HEK293 (cell line): ENCODE results near the gene PTPRN2.

Source experiments
- CTCF ChIA-PET: fragments of 350-600 bp; formaldehyde crosslinking; extraction: SDS; loops from one replicate; lab custom pipeline; 2021; ENCODE audit warnings: antibody characterized with exemption; lab: Yijun Ruan, JAX
- POLR2A ChIA-PET: fragments of 300-600 bp; formaldehyde crosslinking; extraction: SDS; loops from one replicate; lab custom pipeline; 2020; ENCODE audit warnings: antibody characterized with exemption, inconsistent platforms; lab: Yijun Ruan, JAX
- H3K27ac ChIP-seq: fragments of 200-500 bp; sonication (Bioruptor generic); 2 replicates; pipeline ENCODE4 v1.5.1; 2014; ENCODE audit warnings: low read depth, low read length, control low read depth, inconsistent platforms; ENCODE audit errors: extremely low read depth
- H3K36me3 ChIP-seq, 2 experiments: fragments of 200-500 bp in 1 of 2; sonication (Bioruptor generic) in 1 of 2; 1 replicate in 1 of 2; 2 replicates in 1 of 2; pipeline ENCODE4 v1.5.1; 2014 to 2017; ENCODE audit warnings: inconsistent platforms in 2 of 2, low read length in 2 of 2; ENCODE audit not compliant: control insufficient read depth in 2 of 2, insufficient read depth in 1 of 2
- H3K4me1 ChIP-seq: fragments of 200-500 bp; sonication (Bioruptor generic); 2 replicates; pipeline ENCODE4 v1.5.1; 2014; ENCODE audit warnings: mild to moderate bottlenecking, low read length, inconsistent platforms; ENCODE audit not compliant: control insufficient read depth, insufficient read depth
- H3K4me3 ChIP-seq: 2 replicates; pipeline ENCODE4 v1.5.1; 2011; ENCODE audit warnings: low read depth, mild to moderate bottlenecking, control low read depth, low read length, moderate library complexity
- H3K9me3 ChIP-seq: fragments of 200-500 bp; sonication (Bioruptor generic); 2 replicates; pipeline ENCODE4 v1.5.1; 2014; ENCODE audit warnings: low read depth, low read length, inconsistent platforms; ENCODE audit not compliant: control insufficient read depth, insufficient read depth
- KLF16 ChIP-seq: fragments of 450-650 bp; formaldehyde crosslinking; IDR thresholded peaks from 2 replicates; pipeline ENCODE4 v1.5.1; 2017; ENCODE audit warnings: missing biosample characterization, missing genetic modification characterization
- KLF7 ChIP-seq: fragments of 450-650 bp; formaldehyde crosslinking; IDR thresholded peaks from 2 replicates; pipeline ENCODE4 v1.5.1; 2016; ENCODE audit warnings: missing biosample characterization, missing genetic modification characterization, borderline replicate concordance
- MEIS1 ChIP-seq: sonication (generic); formaldehyde crosslinking; IDR thresholded peaks from 2 replicates; pipeline ENCODE4 v1.8.1; 2022; ENCODE audit warnings: missing genetic modification reagents, mild to moderate bottlenecking, borderline replicate concordance
- MZF1 ChIP-seq: fragments of 450-650 bp; formaldehyde crosslinking; IDR thresholded peaks from 2 replicates; pipeline ENCODE4 v1.5.1; 2017; ENCODE audit warnings: missing biosample characterization, missing genetic modification characterization, borderline replicate concordance
- SCRT1 ChIP-seq: fragments of 450-650 bp; formaldehyde crosslinking; IDR thresholded peaks from 2 replicates; pipeline ENCODE4 v1.5.1; 2016; ENCODE audit warnings: missing biosample characterization, missing genetic modification characterization, borderline replicate concordance
- ZBTB7A ChIP-seq: fragments of 450-650 bp; formaldehyde crosslinking; IDR thresholded peaks from 2 replicates; pipeline ENCODE4 v1.5.1; 2016; ENCODE audit warnings: low read depth, missing biosample characterization, missing genetic modification characterization
- ZNF10 ChIP-seq: fragments of 450-650 bp; formaldehyde crosslinking; IDR thresholded peaks from 2 replicates; pipeline ENCODE4 v1.5.1; 2017; ENCODE audit warnings: missing biosample characterization, missing genetic modification characterization
- ZNF112 ChIP-seq: fragments of 450-650 bp; formaldehyde crosslinking; IDR thresholded peaks from 2 replicates; pipeline ENCODE4 v1.5.0; 2017; ENCODE audit warnings: missing biosample characterization, missing genetic modification characterization
- ZNF146 ChIP-seq: fragments of 450-650 bp; formaldehyde crosslinking; IDR thresholded peaks from 2 replicates; pipeline ENCODE4 v1.5.1; 2016; ENCODE audit warnings: missing biosample characterization, missing genetic modification characterization
- ZNF2 ChIP-seq: fragments of 450-650 bp; formaldehyde crosslinking; IDR thresholded peaks from 2 replicates; pipeline ENCODE4 v1.5.1; 2016; ENCODE audit warnings: missing biosample characterization, missing genetic modification characterization
- ZNF211 ChIP-seq: fragments of 450-650 bp; formaldehyde crosslinking; IDR thresholded peaks from 2 replicates; pipeline ENCODE4 v1.5.1; 2016; ENCODE audit warnings: low read depth, missing biosample characterization, missing genetic modification characterization
- ZNF223 ChIP-seq: fragments of 450-650 bp; formaldehyde crosslinking; IDR thresholded peaks from 2 replicates; pipeline ENCODE4 v1.5.1; 2016; ENCODE audit warnings: missing biosample characterization, missing genetic modification characterization
- ZNF239 ChIP-seq: fragments of 450-650 bp; formaldehyde crosslinking; IDR thresholded peaks from 2 replicates; pipeline ENCODE4 v1.5.1; 2016; ENCODE audit warnings: missing biosample characterization, missing genetic modification characterization
- ZNF274 ChIP-seq, 2 experiments: fragments of 200-500 bp in 1 of 2; fragments of 450-650 bp in 1 of 2; sonication (Bioruptor generic) in 1 of 2; formaldehyde crosslinking in 1 of 2; IDR thresholded peaks; 2 replicates each; pipeline versions ENCODE4 v1.5.1 to v1.6.1; 2014 to 2016; ENCODE audit warnings: borderline replicate concordance in 1 of 2, inconsistent platforms in 1 of 2, low read length in 1 of 2, missing biosample characterization in 1 of 2, missing genetic modification characterization in 1 of 2
- ZNF350 ChIP-seq: fragments of 450-650 bp; formaldehyde crosslinking; IDR thresholded peaks from 2 replicates; pipeline ENCODE4 v1.5.0; 2017; ENCODE audit warnings: missing biosample characterization, mild to moderate bottlenecking, missing genetic modification characterization
- ZNF354C ChIP-seq: fragments of 450-650 bp; formaldehyde crosslinking; IDR thresholded peaks from 2 replicates; pipeline ENCODE4 v1.5.1; 2016; ENCODE audit warnings: missing biosample characterization, missing genetic modification characterization, low read depth, borderline replicate concordance
- ZNF423 ChIP-seq: fragments of 450-650 bp; formaldehyde crosslinking; IDR thresholded peaks from 2 replicates; pipeline ENCODE4 v1.5.1; 2016; ENCODE audit warnings: missing biosample characterization, missing genetic modification characterization
- ZNF510 ChIP-seq: fragments of 450-650 bp; formaldehyde crosslinking; IDR thresholded peaks from 2 replicates; pipeline ENCODE4 v1.5.1; 2018; ENCODE audit warnings: mild to moderate bottlenecking, missing genetic modification characterization, missing biosample characterization; ENCODE audit not compliant: insufficient replicate concordance
- ZNF670 ChIP-seq: fragments of 450-650 bp; formaldehyde crosslinking; IDR thresholded peaks from 2 replicates; pipeline ENCODE4 v1.5.1; 2016; ENCODE audit warnings: missing biosample characterization, missing genetic modification characterization, low read depth
- TF ChIP-seq, protein P1 (sequence below): fragments of 450-650 bp; IDR thresholded peaks from 2 replicates; pipeline ENCODE4 v1.5.1; 2018; ENCODE audit warnings: missing biosample characterization, mild to moderate bottlenecking, missing genetic modification characterization
- TF ChIP-seq, protein P2 (sequence below): fragments of 450-650 bp; formaldehyde crosslinking; optimal IDR thresholded peaks from 2 replicates; pipeline ENCODE3; 2016; ENCODE audit warnings: missing biosample characterization, mild to moderate bottlenecking, missing genetic modification characterization
- TF ChIP-seq, protein P3 (sequence below): fragments of 450-650 bp; formaldehyde crosslinking; conservative IDR thresholded peaks from 2 replicates; pipeline ENCODE4 v1.5.1; 2016; ENCODE audit warnings: low read depth, missing biosample characterization, missing genetic modification characterization
- TF ChIP-seq, protein P4 (sequence below): fragments of 450-650 bp; formaldehyde crosslinking; IDR thresholded peaks from 2 replicates; pipeline ENCODE4 v1.5.1; 2016; ENCODE audit warnings: missing biosample characterization, missing genetic modification characterization
- TF ChIP-seq, protein P5 (sequence below): fragments of 450-650 bp; formaldehyde crosslinking; IDR thresholded peaks from 2 replicates; pipeline ENCODE4; 2016; ENCODE audit warnings: missing biosample characterization, missing genetic modification characterization

The PTPRN2 gene

DNA sequence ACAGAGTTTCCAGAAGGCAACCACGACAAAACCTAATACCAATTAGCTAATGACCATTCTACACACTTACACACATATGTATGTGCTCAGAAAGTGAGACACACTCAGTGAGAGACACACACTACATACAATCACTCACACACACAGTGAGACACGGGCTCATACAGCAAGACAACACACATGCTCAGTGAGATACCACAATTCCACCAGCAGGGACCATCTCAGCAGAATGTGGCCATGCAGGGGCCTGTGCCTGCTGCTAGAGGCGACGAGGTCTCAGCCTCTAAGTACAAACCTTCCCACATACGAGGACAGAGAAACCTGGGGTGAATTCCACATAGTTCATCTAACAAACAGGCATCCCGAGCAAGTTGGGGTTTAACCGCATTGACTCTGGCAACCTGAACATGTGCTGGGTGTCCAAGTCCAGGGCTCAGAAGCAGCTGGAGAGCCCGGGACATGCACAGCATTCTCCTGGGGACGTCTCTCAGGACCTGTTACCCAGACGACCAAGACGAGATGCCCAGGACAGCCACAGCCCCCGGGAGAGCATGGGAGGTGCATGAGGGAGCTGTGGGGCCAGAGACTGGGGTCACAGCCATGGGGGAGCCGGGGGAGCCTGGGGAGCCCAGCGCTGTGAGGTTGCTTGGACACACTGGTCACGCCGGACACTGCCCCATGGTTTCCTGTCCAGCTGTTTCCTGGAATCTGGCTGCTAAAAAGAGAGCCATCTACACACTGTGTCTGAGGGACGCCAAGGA is 523.6 kb downstream of the PTPRN2 start:
- Histone ChIP-seq H3K9me3 (no peaks in the 10 kb centered on the region), H3K4me3 (no peak overlapping the region), H3K36me3 (no peaks in the 10 kb centered on the region), H3K27ac (no peak overlapping the region), H3K4me1 (no peaks in the 10 kb centered on the region)
- ChIA-PET CTCF (interaction anchor here (0.8 kb wide), 1 partner anchor 34 kb away, joined by 4 read pairs; no protein-coding TSS in a partner anchor), POLR2A (no interaction called here)
- TF ChIP-seq ZNF423 (no peak), MZF1 (tag by site-specific recombination) (no peak), ZNF2 (no peak), SCRT1 (tag by site-specific recombination) (no peak)
- TF ChIP-seq, protein P1, sequence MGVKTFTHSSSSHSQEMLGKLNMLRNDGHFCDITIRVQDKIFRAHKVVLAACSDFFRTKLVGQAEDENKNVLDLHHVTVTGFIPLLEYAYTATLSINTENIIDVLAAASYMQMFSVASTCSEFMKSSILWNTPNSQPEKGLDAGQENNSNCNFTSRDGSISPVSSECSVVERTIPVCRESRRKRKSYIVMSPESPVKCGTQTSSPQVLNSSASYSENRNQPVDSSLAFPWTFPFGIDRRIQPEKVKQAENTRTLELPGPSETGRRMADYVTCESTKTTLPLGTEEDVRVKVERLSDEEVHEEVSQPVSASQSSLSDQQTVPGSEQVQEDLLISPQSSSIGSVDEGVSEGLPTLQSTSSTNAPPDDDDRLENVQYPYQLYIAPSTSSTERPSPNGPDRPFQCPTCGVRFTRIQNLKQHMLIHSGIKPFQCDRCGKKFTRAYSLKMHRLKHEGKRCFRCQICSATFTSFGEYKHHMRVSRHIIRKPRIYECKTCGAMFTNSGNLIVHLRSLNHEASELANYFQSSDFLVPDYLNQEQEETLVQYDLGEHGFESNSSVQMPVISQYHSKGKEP: no peak

DNA sequence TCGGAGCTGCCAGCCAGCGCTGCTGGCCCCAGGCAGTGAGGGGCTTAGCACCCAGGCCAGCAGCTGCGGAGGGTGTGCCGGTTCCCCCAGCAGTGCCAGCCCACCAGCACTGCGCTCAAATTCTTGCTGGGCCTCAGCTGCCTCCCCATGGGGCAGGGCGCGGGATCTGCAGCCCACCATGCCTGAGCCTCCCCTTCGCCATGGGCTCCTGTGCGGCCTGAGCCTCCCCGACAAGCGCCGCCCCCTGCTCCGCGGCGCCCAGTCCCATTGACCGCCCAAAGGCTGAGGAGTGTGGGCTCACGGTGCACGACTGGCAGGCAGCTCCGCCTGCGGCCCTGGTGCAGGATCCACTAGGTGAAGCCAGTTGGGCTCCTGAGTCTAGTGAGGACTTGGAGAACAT is 525.0 kb downstream of the PTPRN2 start:
- no peaks in the 10 kb centered on the region for H3K4me1 ChIP-seq
- POLR2A ChIA-PET: interaction anchor here (0.6 kb wide), 1 partner anchor 195 kb away, joined by 4 read pairs; no protein-coding TSS in a partner anchor
- H3K9me3 ChIP-seq: no peaks in the 10 kb centered on the region
- no peak overlapping the region for H3K27ac ChIP-seq
- no peak overlapping the region for H3K4me3 ChIP-seq
- no peaks in the 10 kb centered on the region for H3K36me3 ChIP-seq
- CTCF ChIA-PET: no interaction called here
- TF ChIP-seq, protein P2, sequence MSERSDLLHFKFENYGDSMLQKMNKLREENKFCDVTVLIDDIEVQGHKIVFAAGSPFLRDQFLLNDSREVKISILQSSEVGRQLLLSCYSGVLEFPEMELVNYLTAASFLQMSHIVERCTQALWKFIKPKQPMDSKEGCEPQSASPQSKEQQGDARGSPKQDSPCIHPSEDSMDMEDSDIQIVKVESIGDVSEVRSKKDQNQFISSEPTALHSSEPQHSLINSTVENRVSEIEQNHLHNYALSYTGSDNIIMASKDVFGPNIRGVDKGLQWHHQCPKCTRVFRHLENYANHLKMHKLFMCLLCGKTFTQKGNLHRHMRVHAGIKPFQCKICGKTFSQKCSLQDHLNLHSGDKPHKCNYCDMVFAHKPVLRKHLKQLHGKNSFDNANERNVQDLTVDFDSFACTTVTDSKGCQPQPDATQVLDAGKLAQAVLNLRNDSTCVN (tag by site-specific recombination): no peak
- no peak for TF ChIP-seq MEIS1 (CRISPR knock-in tag)
- TF ChIP-seq ZNF354C (tag by site-specific recombination): no peak
- TF ChIP-seq, protein P3, sequence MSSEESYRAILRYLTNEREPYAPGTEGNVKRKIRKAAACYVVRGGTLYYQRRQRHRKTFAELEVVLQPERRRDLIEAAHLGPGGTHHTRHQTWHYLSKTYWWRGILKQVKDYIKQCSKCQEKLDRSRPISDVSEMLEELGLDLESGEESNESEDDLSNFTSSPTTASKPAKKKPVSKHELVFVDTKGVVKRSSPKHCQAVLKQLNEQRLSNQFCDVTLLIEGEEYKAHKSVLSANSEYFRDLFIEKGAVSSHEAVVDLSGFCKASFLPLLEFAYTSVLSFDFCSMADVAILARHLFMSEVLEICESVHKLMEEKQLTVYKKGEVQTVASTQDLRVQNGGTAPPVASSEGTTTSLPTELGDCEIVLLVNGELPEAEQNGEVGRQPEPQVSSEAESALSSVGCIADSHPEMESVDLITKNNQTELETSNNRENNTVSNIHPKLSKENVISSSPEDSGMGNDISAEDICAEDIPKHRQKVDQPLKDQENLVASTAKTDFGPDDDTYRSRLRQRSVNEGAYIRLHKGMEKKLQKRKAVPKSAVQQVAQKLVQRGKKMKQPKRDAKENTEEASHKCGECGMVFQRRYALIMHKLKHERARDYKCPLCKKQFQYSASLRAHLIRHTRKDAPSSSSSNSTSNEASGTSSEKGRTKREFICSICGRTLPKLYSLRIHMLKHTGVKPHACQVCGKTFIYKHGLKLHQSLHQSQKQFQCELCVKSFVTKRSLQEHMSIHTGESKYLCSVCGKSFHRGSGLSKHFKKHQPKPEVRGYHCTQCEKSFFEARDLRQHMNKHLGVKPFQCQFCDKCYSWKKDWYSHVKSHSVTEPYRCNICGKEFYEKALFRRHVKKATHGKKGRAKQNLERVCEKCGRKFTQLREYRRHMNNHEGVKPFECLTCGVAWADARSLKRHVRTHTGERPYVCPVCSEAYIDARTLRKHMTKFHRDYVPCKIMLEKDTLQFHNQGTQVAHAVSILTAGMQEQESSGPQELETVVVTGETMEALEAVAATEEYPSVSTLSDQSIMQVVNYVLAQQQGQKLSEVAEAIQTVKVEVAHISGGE (tag by site-specific recombination): no peak
- TF ChIP-seq ZNF274 (IDR thresholded peaks at IDR 0.05; ENCODE audit: low read length): no peak
- no peak for TF ChIP-seq ZNF274 (tag by site-specific recombination; IDR thresholded peaks at IDR 0.05; ENCODE audit: borderline replicate concordance)
- TF ChIP-seq ZNF510: no peak
- TF ChIP-seq ZNF670 (tag by site-specific recombination): no peak
- TF ChIP-seq ZBTB7A (tag by site-specific recombination): no peak
- TF ChIP-seq KLF7 (tag by site-specific recombination): no peak
- no peak for TF ChIP-seq ZNF350 (tag by site-specific recombination)
- TF ChIP-seq, protein P4, sequence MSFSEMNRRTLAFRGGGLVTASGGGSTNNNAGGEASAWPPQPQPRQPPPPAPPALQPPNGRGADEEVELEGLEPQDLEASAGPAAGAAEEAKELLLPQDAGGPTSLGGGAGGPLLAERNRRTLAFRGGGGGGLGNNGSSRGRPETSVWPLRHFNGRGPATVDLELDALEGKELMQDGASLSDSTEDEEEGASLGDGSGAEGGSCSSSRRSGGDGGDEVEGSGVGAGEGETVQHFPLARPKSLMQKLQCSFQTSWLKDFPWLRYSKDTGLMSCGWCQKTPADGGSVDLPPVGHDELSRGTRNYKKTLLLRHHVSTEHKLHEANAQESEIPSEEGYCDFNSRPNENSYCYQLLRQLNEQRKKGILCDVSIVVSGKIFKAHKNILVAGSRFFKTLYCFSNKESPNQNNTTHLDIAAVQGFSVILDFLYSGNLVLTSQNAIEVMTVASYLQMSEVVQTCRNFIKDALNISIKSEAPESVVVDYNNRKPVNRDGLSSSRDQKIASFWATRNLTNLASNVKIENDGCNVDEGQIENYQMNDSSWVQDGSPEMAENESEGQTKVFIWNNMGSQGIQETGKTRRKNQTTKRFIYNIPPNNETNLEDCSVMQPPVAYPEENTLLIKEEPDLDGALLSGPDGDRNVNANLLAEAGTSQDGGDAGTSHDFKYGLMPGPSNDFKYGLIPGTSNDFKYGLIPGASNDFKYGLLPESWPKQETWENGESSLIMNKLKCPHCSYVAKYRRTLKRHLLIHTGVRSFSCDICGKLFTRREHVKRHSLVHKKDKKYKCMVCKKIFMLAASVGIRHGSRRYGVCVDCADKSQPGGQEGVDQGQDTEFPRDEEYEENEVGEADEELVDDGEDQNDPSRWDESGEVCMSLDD (tag by site-specific recombination): no peak
- no peak for TF ChIP-seq ZNF211 (tag by site-specific recombination)
- no peak for TF ChIP-seq KLF16 (tag by site-specific recombination)
- no peak for TF ChIP-seq ZNF10 (tag by site-specific recombination)
- TF ChIP-seq ZNF146 (tag by site-specific recombination): no peak
- TF ChIP-seq ZNF223 (tag by site-specific recombination): no peak
- no peak for TF ChIP-seq ZNF239 (tag by site-specific recombination)
- TF ChIP-seq, protein P5, sequence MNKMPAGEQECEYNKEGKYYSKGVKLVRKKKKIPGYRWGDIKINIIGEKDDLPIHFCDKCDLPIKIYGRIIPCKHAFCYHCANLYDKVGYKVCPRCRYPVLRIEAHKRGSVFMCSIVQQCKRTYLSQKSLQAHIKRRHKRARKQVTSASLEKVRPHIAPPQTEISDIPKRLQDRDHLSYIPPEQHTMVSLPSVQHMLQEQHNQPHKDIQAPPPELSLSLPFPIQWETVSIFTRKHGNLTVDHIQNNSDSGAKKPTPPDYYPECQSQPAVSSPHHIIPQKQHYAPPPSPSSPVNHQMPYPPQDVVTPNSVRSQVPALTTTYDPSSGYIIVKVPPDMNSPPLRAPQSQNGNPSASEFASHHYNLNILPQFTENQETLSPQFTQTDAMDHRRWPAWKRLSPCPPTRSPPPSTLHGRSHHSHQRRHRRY (tag by site-specific recombination): no peak
- no peak for TF ChIP-seq ZNF112 (tag by site-specific recombination)
